ENCODE measurements around the gene TPM1.

- TF ChIP-seq SP1 (IDR thresholded peaks at IDR 0.05; ENCODE audit: low read depth) (no peak), POLR2AphosphoS5 (IDR thresholded peaks at IDR 0.05; ENCODE audit: low read depth, low read length) (no peak), ZNF274 (IDR thresholded peaks at IDR 0.05; ENCODE audit: low read depth, low read length) (no peak), CTCF (IDR thresholded peaks at IDR 0.05 in 2 of 3, conservative IDR thresholded peaks at IDR 0.05 in 1 of 3; ENCODE audit: borderline replicate concordance in 1 of 3, insufficient read depth in 1 of 3, low read depth in 2 of 3, low read length in 2 of 3) (no peak), POLR2A (IDR thresholded peaks at IDR 0.05; ENCODE audit: borderline replicate concordance, extremely low read depth, insufficient read depth, insufficient read length) (no peak), REST (IDR thresholded peaks at IDR 0.05; ENCODE audit: low read depth) (no peak), JUND (IDR thresholded peaks at IDR 0.05) (no peak)
Measured at GRCh38 chr15:63086947-63087346, 44.4 kb downstream of the TPM1 start.

Measured in HCT116 (cell line).